Sigmoid colon (tissue), 4 donors: ENCODE results near the gene SETDB2.

Experiments
- CTCF ChIP-seq, 4 experiments: fragments of 450-650 bp in 3 of 4; fragments of 200-600 bp in 1 of 4; IDR thresholded peaks; one replicate each; pipeline ENCODE4 v1.5.1; 2016 to 2019; ENCODE audit warnings: antibody characterized with exemption in 4 of 4, mild to moderate bottlenecking in 3 of 4, moderate library complexity in 2 of 4
- POLR2A ChIP-seq, 2 donors: fragments of 450-650 bp; IDR thresholded peaks; one replicate each; pipeline ENCODE4 v1.6.1; 2016; ENCODE audit warnings: antibody characterized with exemption in 2 of 2, mild to moderate bottlenecking in 2 of 2, moderate library complexity in 2 of 2
- POLR2AphosphoS5 ChIP-seq, 4 donors: sonication (generic); formaldehyde crosslinking; IDR thresholded peaks; one replicate each; pipeline ENCODE4 v1.6.1; 2017; ENCODE audit warnings: antibody characterized with exemption in 4 of 4

GRCh38 chr13:49517461-49517860, 73.4 kb downstream of the SETDB2 start:
- TF ChIP-seq CTCF (IDR thresholded peaks at IDR 0.05) (no peak), POLR2A (IDR thresholded peaks at IDR 0.05) (no peak), POLR2AphosphoS5 (IDR thresholded peaks at IDR 0.05) (no peak)
